H1 (cell line): ENCODE measurements around the gene MRPL27.

Experiments
- CTCF ChIP-seq, 3 experiments: IDR thresholded peaks; 1 replicate in 2 of 3; 2 replicates in 1 of 3; pipeline versions ENCODE4 v1.5.1 to v1.6.1; 2011; ENCODE audit warnings: low read length in 3 of 3, mild to moderate bottlenecking in 3 of 3, inconsistent platforms in 2 of 3, low read depth in 1 of 3, moderate library complexity in 1 of 3; ENCODE audit not compliant: insufficient read depth in 1 of 3; ENCODE audit errors: control extremely low read depth in 1 of 3
- JUND ChIP-seq: IDR thresholded peaks from 2 replicates; pipeline ENCODE4 v1.6.1; 2011; ENCODE audit warnings: mild to moderate bottlenecking, improper control_type of control experiment, low read length

GRCh38 chr17:50360486-50361115 lies 12.4 kb downstream of the MRPL27 start:
- TF ChIP-seq CTCF (IDR thresholded peaks at IDR 0.05; ENCODE audit: control extremely low read depth in 1 of 3, insufficient read depth in 1 of 3, low read depth in 1 of 3, low read length in 3 of 3) (no peak), JUND (no peak)
